NCI-H82 (cell line): Measurements from ENCODE around the gene POMZP3.
"Not testable (repeated sequence)": the region's sequence is repeated elsewhere in the genome, so short reads cannot be mapped to it uniquely, and the experiment has no call there.

Experiments
- DNase-seq: peaks from one replicate; lab custom pipeline; 2025; lab: John Stamatoyannopoulos, UW

Gene POMZP3

DNA sequence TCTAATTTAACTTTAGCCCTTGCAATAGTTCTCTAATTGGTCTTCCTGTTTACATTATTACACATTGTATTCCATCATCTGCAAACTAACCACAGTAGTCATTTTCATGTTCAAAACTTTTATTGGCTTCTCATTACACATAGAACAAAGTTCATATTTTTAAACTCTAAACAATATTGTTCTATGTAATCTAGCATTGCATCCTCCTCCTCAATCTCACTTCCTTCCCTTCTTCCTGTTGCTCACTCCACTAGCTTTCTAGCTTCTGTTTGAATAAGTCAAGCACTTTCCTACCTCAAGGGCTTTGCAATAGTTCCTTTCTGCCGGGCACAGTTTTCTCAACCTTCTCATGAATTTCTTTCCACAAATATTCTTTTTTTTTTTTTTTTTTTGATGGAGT lies 38.5 kb downstream of the POMZP3 start:
- DNase-seq = not testable (repeated sequence)

GRCh38 chr7:76586585-76587315 lies 40.3 kb downstream of the POMZP3 start:
- not testable (repeated sequence) for DNase-seq

DNA sequence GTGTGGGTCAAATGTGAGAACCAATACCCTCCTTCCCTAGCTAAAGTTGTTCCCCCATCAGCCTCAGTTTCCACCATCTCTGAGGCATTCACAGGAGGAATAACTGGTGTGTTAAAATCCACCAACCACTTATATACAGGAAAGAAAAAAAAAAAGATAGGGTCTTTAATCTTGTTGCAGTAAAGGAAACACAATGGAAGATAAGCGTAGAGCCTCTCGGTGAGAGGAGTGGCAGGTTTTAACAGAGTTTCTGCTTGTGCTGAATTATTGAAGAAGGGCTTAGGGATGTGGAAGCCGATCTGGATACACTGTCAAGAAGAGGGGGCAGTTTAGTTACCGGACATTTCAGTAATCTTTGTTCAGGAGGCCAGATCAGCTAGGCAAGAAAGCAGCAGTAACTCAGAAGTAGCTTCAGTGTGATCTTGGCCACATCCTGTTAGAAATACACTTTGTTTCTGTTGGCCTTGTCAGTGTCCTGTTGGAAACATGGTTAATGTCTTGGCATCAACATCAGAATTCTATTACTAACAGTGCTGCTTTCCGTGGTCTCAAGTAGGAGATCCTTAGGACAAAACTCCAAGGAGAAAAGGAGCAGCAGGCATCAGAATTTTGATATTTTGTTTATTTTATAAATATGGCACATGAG lies 43.3 kb downstream of the POMZP3 start:
- not testable (repeated sequence) for DNase-seq

GRCh38 chr7:76582848-76583631 lies 44.0 kb downstream of the POMZP3 start:
- DNase-seq = not testable (repeated sequence)

GRCh38 chr7:76575919-76576655 lies 51.0 kb downstream of the POMZP3 start:
- DNase-seq = not testable (repeated sequence)

DNA sequence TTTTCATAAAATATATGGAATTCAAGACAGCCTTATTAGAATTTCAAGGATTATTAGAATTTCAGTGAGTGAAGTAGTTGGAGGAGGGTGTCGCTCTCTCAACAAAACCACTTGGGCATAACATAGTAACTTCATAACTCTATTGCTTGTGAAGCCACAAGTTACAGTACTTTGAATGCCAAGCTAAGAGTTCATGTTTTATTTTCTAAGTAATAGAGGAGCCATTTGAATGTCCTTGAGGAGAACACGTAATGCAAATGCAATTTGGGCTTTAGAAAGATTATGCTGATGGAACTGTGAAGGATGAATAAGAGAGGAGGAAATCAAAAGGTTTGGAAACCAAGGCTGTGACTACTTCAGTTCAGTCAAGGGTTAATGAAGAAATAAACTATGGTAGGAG lies 51.6 kb downstream of the POMZP3 start:
- not testable (repeated sequence) for DNase-seq

GRCh38 chr7:76572296-76572695 lies 54.8 kb downstream of the POMZP3 start:
- not testable (repeated sequence) for DNase-seq

GRCh38 chr7:76570324-76570775 lies 56.7 kb downstream of the POMZP3 start:
- not testable (repeated sequence) for DNase-seq

GRCh38 chr7:76568742-76569141 lies 58.3 kb downstream of the POMZP3 start:
- not testable (repeated sequence) for DNase-seq

GRCh38 chr7:76567753-76568152 lies 59.3 kb downstream of the POMZP3 start:
- DNase-seq = not testable (repeated sequence)

GRCh38 chr7:76567311-76567710 lies 59.8 kb downstream of the POMZP3 start:
- not testable (repeated sequence) for DNase-seq

DNA sequence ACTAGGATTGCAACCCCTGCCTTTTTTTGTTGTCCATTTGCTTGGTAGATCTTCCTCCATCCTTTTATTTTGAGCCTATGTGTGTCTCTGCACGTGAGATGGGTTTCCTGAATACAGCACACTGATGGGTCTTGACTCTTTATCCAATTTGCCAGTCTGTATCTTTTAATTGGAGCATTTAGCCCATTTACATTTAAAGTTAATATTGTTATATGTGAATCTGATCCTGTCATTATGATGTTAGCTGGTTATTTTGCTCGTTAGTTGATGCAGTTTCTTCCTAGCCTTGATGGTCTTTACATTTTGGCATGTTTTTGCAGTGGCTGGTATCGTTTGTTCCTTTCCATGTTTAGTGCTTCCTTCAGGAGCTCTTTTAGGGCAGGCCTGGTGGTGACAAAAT lies 62.1 kb downstream of the POMZP3 start:
- not testable (repeated sequence) for DNase-seq

GRCh38 chr7:76561342-76561741 lies 65.7 kb downstream of the POMZP3 start:
- not testable (repeated sequence) for DNase-seq

GRCh38 chr7:76560157-76560556 lies 66.9 kb downstream of the POMZP3 start:
- DNase-seq = not testable (repeated sequence)
